IgD-negative memory B cell (primary cell): ENCODE data around the gene GATD1. TPM values are rescaled to one million over a fixed set of nuclear protein-coding genes. Genes with fewer than 3 reads are reported as not detected.

Experiments used
- H3K27ac Mint-ChIP-seq, 3 donors: one replicate each; pipeline ENCODE4 v1.8.0; 2020 to 2022; ENCODE audit warnings: mild to moderate bottlenecking in 3 of 3, mixed read lengths in 3 of 3, moderate library complexity in 1 of 3
- H3K27me3 Mint-ChIP-seq: one replicate; pipeline ENCODE4 v1.8.0; 2021; ENCODE audit warnings: mixed read lengths
- H3K36me3 Mint-ChIP-seq: one replicate; pipeline ENCODE4 v1.8.0; 2020; ENCODE audit warnings: mild to moderate bottlenecking, mixed read lengths
- H3K4me1 Mint-ChIP-seq, 3 donors: one replicate each; pipeline ENCODE4 v1.8.0; 2020 to 2022; ENCODE audit warnings: mixed read lengths in 3 of 3, mild to moderate bottlenecking in 1 of 3
- H3K4me3 Mint-ChIP-seq, 4 donors: one replicate each; pipeline ENCODE4 v1.8.0; 2020 to 2022; ENCODE audit warnings: mild to moderate bottlenecking in 4 of 4, mixed read lengths in 4 of 4, moderate library complexity in 3 of 4
- H3K9me3 Mint-ChIP-seq, 3 donors: one replicate each; pipeline ENCODE4 v1.8.0; 2020 to 2021; ENCODE audit warnings: mixed read lengths in 3 of 3, mild to moderate bottlenecking in 1 of 3
- polyA plus RNA-seq: library from polyadenylated mRNA; unstranded; fragments of 300-500 nt; fragmentation: Illumina TruSeq; gene quantifications from one replicate; pipeline ENCODE4 v1.2.3, GENCODE V29; 2021

Gene GATD1
- polyA plus RNA-seq, 1 donor from 2014 or later = 30.7 TPM

- H3K27ac Mint-ChIP-seq = no peak overlapping the region
- peaks cover 0 to 5% (median 0%) of the 10 kb centered on the region in 3 donors for H3K4me1 Mint-ChIP-seq
- H3K27me3 Mint-ChIP-seq = no peaks in the 10 kb centered on the region
- H3K36me3 Mint-ChIP-seq = no peaks in the 10 kb centered on the region
- no peaks in the 10 kb centered on the region for H3K9me3 Mint-ChIP-seq
- peak overlapping the region in 1 of 4 donors; percentile 41 for H3K4me3 Mint-ChIP-seq
These were observed 7.2 kb downstream of the GATD1 start for GRCh38 chr11:769887-770641.

- Mint-ChIP-seq H3K4me3 (no peak overlapping the region), H3K27ac (no peak overlapping the region), H3K4me1 (peaks cover 0 to 5% (median 1%) of the 10 kb centered on the region in 3 donors), H3K36me3 (no peaks in the 10 kb centered on the region), H3K9me3 (no peaks in the 10 kb centered on the region), H3K27me3 (no peaks in the 10 kb centered on the region)
These were observed 10.0 kb downstream of the GATD1 start for GRCh38 chr11:767238-767637.

DNA sequence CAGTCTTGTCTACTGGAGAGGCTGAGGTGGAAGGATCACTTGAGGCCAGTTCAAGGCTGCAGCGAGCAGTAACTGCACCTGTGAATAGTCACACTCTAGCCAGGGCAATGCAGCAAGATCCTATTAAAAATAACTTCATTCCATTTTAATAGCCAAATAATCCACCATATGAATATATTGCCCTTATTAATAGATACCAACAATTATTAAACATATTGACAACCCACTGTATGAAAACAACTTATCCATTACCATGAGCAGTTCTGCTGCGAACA lies 10.4 kb downstream of the GATD1 start:
- Mint-ChIP-seq H3K27me3 (no peaks in the 10 kb centered on the region), H3K4me1 (peaks cover 0 to 5% (median 2%) of the 10 kb centered on the region in 3 donors), H3K9me3 (no peaks in the 10 kb centered on the region), H3K27ac (no peak overlapping the region), H3K4me3 (no peak overlapping the region), H3K36me3 (no peaks in the 10 kb centered on the region)

- H3K9me3 Mint-ChIP-seq = no peaks in the 10 kb centered on the region
- H3K27ac Mint-ChIP-seq = no peak overlapping the region
- peaks cover 0 to 5% (median 2%) of the 10 kb centered on the region in 3 donors for H3K4me1 Mint-ChIP-seq
- no peaks in the 10 kb centered on the region for H3K36me3 Mint-ChIP-seq
- no peaks in the 10 kb centered on the region for H3K27me3 Mint-ChIP-seq
- peak overlapping the region in 1 of 4 donors; percentile 57 for H3K4me3 Mint-ChIP-seq
These were observed 11.0 kb downstream of the GATD1 start for GRCh38 chr11:766106-766935.

GRCh38 chr11:765802-766091 lies 11.5 kb downstream of the GATD1 start:
- Mint-ChIP-seq H3K27me3 (no peaks in the 10 kb centered on the region), H3K4me3 (no peak overlapping the region), H3K27ac (no peak overlapping the region), H3K36me3 (no peaks in the 10 kb centered on the region), H3K4me1 (peaks cover 0 to 5% (median 2%) of the 10 kb centered on the region in 3 donors), H3K9me3 (no peaks in the 10 kb centered on the region)

GRCh38 chr11:765025-765801 lies 12.1 kb downstream of the GATD1 start:
- Mint-ChIP-seq H3K4me3 (peak overlapping the region in 1 of 4 donors; percentile 45), H3K27me3 (no peaks in the 10 kb centered on the region), H3K36me3 (no peaks in the 10 kb centered on the region), H3K9me3 (no peaks in the 10 kb centered on the region), H3K27ac (peak overlapping the region in 1 of 3 donors; percentile 35), H3K4me1 (peaks cover 0 to 5% (median 2%) of the 10 kb centered on the region in 3 donors)

DNA sequence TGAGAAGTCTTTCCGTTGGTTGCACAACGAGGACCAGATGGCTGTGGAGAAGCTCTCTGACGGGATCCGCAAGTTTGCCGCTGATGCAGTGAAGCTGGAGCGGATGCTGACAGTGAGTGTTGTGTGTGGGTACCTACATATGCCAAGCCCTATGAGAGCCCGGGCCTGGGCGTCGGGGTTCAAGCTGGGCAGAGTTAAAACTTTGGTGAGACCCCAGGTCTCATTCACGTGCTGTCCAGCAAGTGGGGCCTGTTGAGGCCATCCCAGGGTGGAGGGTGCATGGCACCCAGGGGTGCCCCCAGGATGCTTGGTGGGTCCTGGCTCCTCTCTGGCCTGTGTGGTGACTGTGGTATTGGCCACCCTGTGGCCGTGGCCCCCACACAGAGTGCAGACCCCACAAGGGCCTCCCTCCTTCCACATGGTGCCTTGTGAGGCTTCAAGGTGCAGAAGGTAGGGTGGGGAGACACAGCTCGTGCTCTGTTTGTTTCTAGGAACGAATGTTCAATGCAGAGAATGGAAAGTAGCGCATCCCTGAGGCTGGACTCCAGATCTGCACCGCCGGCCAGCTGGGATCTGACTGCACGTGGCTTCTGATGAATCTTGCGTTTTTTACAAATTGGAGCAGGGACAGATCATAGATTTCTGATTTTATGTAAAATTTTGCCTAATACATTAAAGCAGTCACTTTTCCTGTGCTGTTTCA lies 12.8 kb downstream of the GATD1 start:
- Mint-ChIP-seq H3K4me3 (no peak overlapping the region), H3K9me3 (no peaks in the 10 kb centered on the region), H3K27me3 (no peaks in the 10 kb centered on the region), H3K4me1 (peaks cover 0 to 5% (median 2%) of the 10 kb centered on the region in 3 donors), H3K36me3 (no peaks in the 10 kb centered on the region), H3K27ac (no peak overlapping the region)

DNA sequence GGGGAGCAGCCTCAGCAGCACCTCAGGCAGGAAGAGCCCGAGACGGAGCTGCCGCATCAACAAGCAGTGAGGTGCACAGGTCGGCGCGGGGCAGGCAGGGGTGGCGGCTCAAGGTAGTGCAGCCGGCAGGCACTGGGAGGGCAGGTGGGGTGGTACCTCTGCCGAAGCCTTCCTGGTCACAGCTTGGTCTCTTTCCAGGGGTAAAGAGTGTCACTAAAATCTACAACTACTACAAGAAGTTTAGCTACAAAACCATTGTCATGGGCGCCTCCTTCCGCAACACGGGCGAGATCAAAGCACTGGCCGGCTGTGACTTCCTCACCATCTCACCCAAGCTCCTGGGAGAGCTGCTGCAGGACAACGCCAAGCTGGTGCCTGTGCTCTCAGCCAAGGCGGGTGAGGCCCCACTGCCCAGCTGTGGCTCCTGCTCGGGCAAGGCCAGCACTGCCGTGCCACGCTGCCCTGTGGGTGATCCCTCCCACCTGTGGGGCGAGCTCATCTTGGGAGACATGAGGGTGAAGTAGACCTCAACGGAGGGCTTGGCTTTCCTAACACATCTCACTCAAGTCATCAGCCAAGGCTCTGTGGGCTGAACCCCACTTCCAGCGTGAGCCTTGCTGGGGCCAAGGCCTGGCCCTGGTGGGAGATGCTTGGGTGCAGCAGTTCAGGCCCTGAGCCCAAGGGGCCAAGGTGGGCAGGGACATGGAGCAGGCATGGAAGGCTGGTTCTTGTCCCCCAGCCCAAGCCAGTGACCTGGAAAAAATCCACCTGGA lies 13.6 kb downstream of the GATD1 start:
- Mint-ChIP-seq H3K4me1 (peaks cover 0 to 5% (median 2%) of the 10 kb centered on the region in 3 donors), H3K27ac (peak overlapping the region in 1 of 3 donors; percentile 10), H3K4me3 (no peak overlapping the region), H3K36me3 (no peaks in the 10 kb centered on the region), H3K9me3 (no peaks in the 10 kb centered on the region), H3K27me3 (no peaks in the 10 kb centered on the region)

DNA sequence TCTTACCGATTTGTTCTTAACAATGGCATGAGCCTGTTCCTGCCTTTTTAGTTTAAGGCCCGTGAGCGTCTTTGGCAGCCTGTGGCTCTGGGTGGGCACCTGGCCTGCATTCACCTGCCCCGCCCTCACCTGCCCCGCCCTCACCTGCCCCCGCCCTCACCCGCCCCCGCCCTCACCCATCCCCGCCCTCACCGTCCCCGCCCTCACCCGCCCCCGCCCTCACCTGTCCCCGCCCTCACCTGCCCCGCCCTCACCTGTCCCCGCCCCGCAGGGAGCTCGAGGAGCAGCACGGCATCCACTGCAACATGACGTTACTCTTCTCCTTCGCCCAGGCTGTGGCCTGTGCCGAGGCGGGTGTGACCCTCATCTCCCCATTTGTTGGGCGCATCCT lies 14.2 kb downstream of the GATD1 start:
- Mint-ChIP-seq H3K27ac (peak overlapping the region in 1 of 3 donors; percentile 10), H3K36me3 (no peaks in the 10 kb centered on the region)

DNA sequence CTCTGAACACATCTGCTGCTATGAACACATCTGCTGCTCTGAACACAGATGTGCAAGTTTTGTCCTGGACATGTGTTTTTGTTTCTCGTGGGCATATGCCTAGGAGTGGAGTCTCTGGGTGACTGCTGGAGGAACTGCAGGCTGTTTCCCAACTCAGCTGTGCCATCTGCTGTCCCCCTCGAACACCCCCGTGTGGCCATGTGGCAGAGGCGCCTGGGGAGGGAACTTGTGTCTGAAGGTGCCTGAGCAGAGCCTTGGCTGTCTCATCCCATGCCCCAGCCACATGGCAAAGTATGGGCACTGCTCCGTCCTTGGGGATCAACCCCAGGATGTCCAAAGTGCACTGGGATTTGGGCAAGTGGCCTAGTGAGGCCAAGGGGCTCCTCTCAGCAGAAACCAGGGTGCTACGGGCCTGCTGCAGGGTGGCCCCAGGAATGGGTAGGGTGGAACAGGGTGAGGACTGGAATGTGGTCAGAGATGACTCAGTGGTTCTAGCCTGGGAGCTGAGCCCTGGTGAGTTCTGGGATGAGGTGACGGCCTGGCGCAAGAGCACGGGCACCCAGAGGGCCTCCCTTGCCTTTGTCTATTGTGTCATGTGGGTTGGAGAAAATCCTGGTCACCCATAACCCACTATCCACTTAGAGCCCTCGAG lies 14.7 kb downstream of the GATD1 start:
- no peaks in the 10 kb centered on the region for H3K36me3 Mint-ChIP-seq
- no peak overlapping the region for H3K27ac Mint-ChIP-seq
- no peak overlapping the region for H3K4me3 Mint-ChIP-seq
- H3K4me1 Mint-ChIP-seq = peaks cover 0 to 5% (median 2%) of the 10 kb centered on the region in 3 donors
- no peaks in the 10 kb centered on the region for H3K27me3 Mint-ChIP-seq
- no peaks in the 10 kb centered on the region for H3K9me3 Mint-ChIP-seq

More for the DNA sequence above, 14.2 kb downstream of the GATD1 start:
- H3K9me3 Mint-ChIP-seq = no peaks in the 10 kb centered on the region
- no peak overlapping the region for H3K4me3 Mint-ChIP-seq
- H3K27me3 Mint-ChIP-seq = no peaks in the 10 kb centered on the region
- H3K4me1 Mint-ChIP-seq = peaks cover 0 to 5% (median 2%) of the 10 kb centered on the region in 3 donors

DNA sequence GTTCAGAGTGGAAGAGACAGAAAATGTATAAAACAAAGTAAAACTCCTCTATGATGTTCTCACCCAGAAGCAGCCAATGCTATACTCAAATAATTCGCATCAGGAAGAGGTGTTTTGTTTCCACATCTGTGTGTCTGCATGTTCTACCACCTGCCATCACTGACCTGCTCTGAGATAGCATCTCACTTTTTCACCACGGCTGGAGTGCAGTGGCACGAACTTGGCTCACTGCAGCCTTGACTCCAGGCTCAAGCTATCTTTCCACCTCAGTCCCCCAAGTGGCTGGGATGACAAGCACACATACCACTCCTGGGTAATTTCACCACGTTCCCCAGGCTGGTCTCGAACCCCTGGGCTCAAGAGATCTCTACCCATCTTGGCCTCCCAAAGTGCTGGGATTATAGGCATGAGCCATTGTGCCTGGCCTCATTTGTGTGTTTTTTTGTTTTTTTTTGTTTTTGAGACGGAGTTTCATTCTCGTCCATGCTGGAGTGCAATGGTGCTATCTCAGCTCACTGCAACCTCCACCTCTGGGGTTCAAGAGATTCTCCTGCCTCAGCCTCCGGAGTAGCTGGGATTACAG lies 15.7 kb downstream of the GATD1 start:
- Mint-ChIP-seq H3K4me3 (no peak overlapping the region), H3K27ac (peak overlapping the region in 1 of 3 donors; percentile 12), H3K36me3 (no peaks in the 10 kb centered on the region), H3K27me3 (no peaks in the 10 kb centered on the region), H3K4me1 (peaks cover 0 to 5% (median 2%) of the 10 kb centered on the region in 3 donors), H3K9me3 (no peaks in the 10 kb centered on the region)

DNA sequence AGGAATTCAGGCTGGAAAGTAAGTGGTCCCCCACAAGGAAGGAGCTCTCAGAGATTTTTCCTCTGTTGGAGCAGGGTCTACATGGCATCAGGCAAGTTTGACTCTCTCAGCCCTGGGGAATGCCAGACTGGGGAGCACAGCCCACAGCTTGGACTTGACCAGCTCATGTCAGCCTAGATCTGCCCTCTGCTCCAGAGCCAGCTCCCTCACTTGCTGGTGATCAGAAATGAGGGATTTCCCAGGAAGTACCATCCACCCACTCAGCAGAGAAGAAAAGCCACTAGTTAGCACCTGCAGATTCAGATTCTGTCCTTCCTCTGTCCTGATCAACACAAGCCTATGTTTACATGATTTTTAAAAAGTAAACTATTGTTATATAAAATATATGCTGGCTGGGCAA lies 17.1 kb downstream of the GATD1 start:
- no peak overlapping the region for H3K27ac Mint-ChIP-seq
- no peaks in the 10 kb centered on the region for H3K36me3 Mint-ChIP-seq
- no peak overlapping the region for H3K4me3 Mint-ChIP-seq
- peaks cover 0 to 2% (median under 1%) of the 10 kb centered on the region in 3 donors for H3K4me1 Mint-ChIP-seq
- H3K27me3 Mint-ChIP-seq = no peaks in the 10 kb centered on the region
- no peaks in the 10 kb centered on the region for H3K9me3 Mint-ChIP-seq

- Mint-ChIP-seq H3K4me1 (peaks cover 12 to 21% (median 18%) of the 10 kb centered on the region in 3 donors), H3K9me3 (no peaks in the 10 kb centered on the region), H3K36me3 (no peaks in the 10 kb centered on the region), H3K27ac (peak overlapping the region in 1 of 3 donors; percentile 23), H3K27me3 (no peaks in the 10 kb centered on the region), H3K4me3 (peak overlapping the region in 2 of 4 donors; percentile 45 to 65)
These were observed 27.6 kb downstream of the GATD1 start for GRCh38 chr11:749731-750130.
